K562 (cell line): ENCODE measurements around the gene CPT1A. TPM values are rescaled to one million over a fixed set of nuclear protein-coding genes. Genes with fewer than 3 reads are reported as not detected.

Source experiments
- CHD7 ChIP-seq: fragments of 200-600 bp; sonication (generic); IDR thresholded peaks from one replicate; pipeline ENCODE4 v1.6.1; 2012; ENCODE audit warnings: mild to moderate bottlenecking, low read depth, low read length, inconsistent platforms
- FOXA3 ChIP-seq, 2 experiments: fragments of 450-650 bp in 1 of 2; sonication (generic) in 1 of 2; formaldehyde crosslinking; IDR thresholded peaks in 1 of 2; conservative IDR thresholded peaks in 1 of 2; 2 replicates each; pipeline versions ENCODE4 v1.4.0 to v1.8.0; 2020 to 2022; ENCODE audit warnings: mild to moderate bottlenecking in 2 of 2, missing genetic modification reagents in 1 of 2
- HDAC3 ChIP-seq: fragments of 450-650 bp; IDR thresholded peaks from 2 replicates; pipeline ENCODE4 v1.6.1; 2018; ENCODE audit warnings: borderline replicate concordance, mild to moderate bottlenecking, moderate library complexity; ENCODE audit not compliant: partially characterized antibody
- HNRNPL ChIP-seq: fragments of 200-400 bp; formaldehyde crosslinking; IDR thresholded peaks from 2 replicates; pipeline ENCODE4 v1.6.1; 2017; ENCODE audit warnings: low read depth, mild to moderate bottlenecking, low read length
- MCM3 ChIP-seq: fragments of 450-650 bp; IDR thresholded peaks from 2 replicates; pipeline ENCODE4 v1.6.1; 2016
- NFIC ChIP-seq: fragments of 450-650 bp; IDR thresholded peaks from 2 replicates; pipeline ENCODE4 v1.6.1; 2017; ENCODE audit warnings: mild to moderate bottlenecking, inconsistent platforms
- POLR2AphosphoS5 ChIP-seq: IDR thresholded peaks from 2 replicates; pipeline ENCODE4 v1.6.1; 2011; ENCODE audit warnings: mild to moderate bottlenecking, low read depth, low read length, moderate library complexity; ENCODE audit not compliant: control insufficient read depth, insufficient read depth
- PREB ChIP-seq: sonication (generic); formaldehyde crosslinking; IDR thresholded peaks from 2 replicates; pipeline ENCODE4 v1.8.1; 2023; ENCODE audit warnings: mild to moderate bottlenecking, missing genetic modification reagents
- RBBP5 ChIP-seq: fragments of 200-600 bp; sonication (generic); IDR thresholded peaks from 2 replicates; pipeline ENCODE4 v1.6.1; 2012; ENCODE audit warnings: borderline replicate concordance, mild to moderate bottlenecking, low read length, control low read depth, inconsistent platforms; ENCODE audit not compliant: insufficient read depth, poor library complexity, severe bottlenecking
- SNRNP70 ChIP-seq: fragments of 200-400 bp; formaldehyde crosslinking; optimal IDR thresholded peaks from 2 replicates; pipeline ENCODE3; 2017; ENCODE audit warnings: low read depth, low read length
- TCF3 ChIP-seq: sonication (generic); formaldehyde crosslinking; IDR thresholded peaks from 2 replicates; pipeline ENCODE4 v1.4.0; 2020; ENCODE audit warnings: mild to moderate bottlenecking, missing genetic modification reagents
- TGIF2 ChIP-seq: sonication (generic); formaldehyde crosslinking; IDR thresholded peaks from 2 replicates; pipeline ENCODE4 v1.8.1; 2022; ENCODE audit warnings: mild to moderate bottlenecking, missing genetic modification reagents, moderate library complexity
- ZBTB34 ChIP-seq: fragments of 250-450 bp; sonication (Bioruptor Pico); IDR thresholded peaks from 2 replicates; pipeline ENCODE4 v1.8.0; 2021; ENCODE audit warnings: mild to moderate bottlenecking, moderate library complexity
- ZFX ChIP-seq: sonication (generic); formaldehyde crosslinking; IDR thresholded peaks from 2 replicates; pipeline ENCODE4 v1.8.0; 2022; ENCODE audit warnings: mild to moderate bottlenecking, missing genetic modification reagents, moderate library complexity
- ZNF3 ChIP-seq: fragments of 250-450 bp; sonication (Bioruptor Pico); IDR thresholded peaks from 2 replicates; pipeline ENCODE4 v1.5.0; 2021; ENCODE audit warnings: mild to moderate bottlenecking, moderate library complexity
- polyA plus RNA-seq, 8 experiments: library from polyadenylated mRNA; depleted of rRNA in 4 of 8; stranded (reverse) in 5 of 8; unstranded in 3 of 8; fragments of >200 nt; fragmentation: Nextera tagmentation in 2 of 8; fragmentation: Illumina TruSeq in 1 of 8; extraction: Ambion mirVana in 2 of 8; extraction: Trizol in 1 of 8; gene quantifications; 2 replicates each; pipeline versions ENCODE4 v1.2.1 to v1.2.3, GENCODE V29; 2011 to 2014; ENCODE audit warnings: inconsistent platforms in 1 of 8, missing spikeins in 1 of 8
- total RNA-seq, 7 experiments: library from RNA; depleted of rRNA in 6 of 7; stranded (reverse); fragments of >200 nt in 6 of 7; fragmentation: Illumina TruSeq in 2 of 7; extraction: Trizol in 2 of 7; gene quantifications; 2 replicates each; pipeline versions ENCODE4 v1.2.1 to v1.2.3, GENCODE V29; 2011 to 2021; ENCODE audit warnings: low replicate concordance in 1 of 7

Gene CPT1A
- total and polyA plus RNA-seq, 9 of the 15 experiments (the other 6 are each of a cell fraction or from before 2014, with no cell fraction given): 2.6 to 29.1 (median 12.3) TPM

- no peak for TF ChIP-seq CHD7
- no peak for TF ChIP-seq TGIF2 (CRISPR knock-in tag)
- peak; percentile 40; the same call in 1 of the 2 replicates for TF ChIP-seq ZNF3
- TF ChIP-seq RBBP5: no peak
- no peak for TF ChIP-seq HDAC3
- no peak for TF ChIP-seq POLR2AphosphoS5
- TF ChIP-seq HNRNPL: no peak
- no peak for TF ChIP-seq ZFX
- no peak for TF ChIP-seq MCM3
- no peak for TF ChIP-seq FOXA3 (CRISPR knock-in tag; conservative IDR thresholded peaks at IDR 0.05 in 1 of 2, IDR thresholded peaks at IDR 0.05 in 1 of 2)
- 0 out of 2 replicates have a peak, but pooled peaks have one; percentile 2 for TF ChIP-seq NFIC
- TF ChIP-seq ZBTB34 (CRISPR knock-in tag): no peak
- no peak for TF ChIP-seq TCF3
- TF ChIP-seq SNRNP70: no peak
- TF ChIP-seq PREB (CRISPR knock-in tag): no peak
These were observed 3.1 kb downstream of the CPT1A start (continued) for GRCh38 chr11:68838572-68838964.
